Fibroblast of lung (primary cell): ENCODE measurements around the gene INS. TPM values are rescaled to one million over a fixed set of nuclear protein-coding genes. Genes with fewer than 3 reads are reported as not detected.

Source experiments
- DNase-seq, 2 donors: peaks; one replicate each; pipeline versions ENCODE4 v3.0.0 to v3.0.0-alpha.2; 2010; ENCODE audit warnings: low read depth in 2 of 2
- H2AFZ ChIP-seq: 2 replicates; pipeline ENCODE4 v1.5.1; 2012; ENCODE audit warnings: low read length, control low read depth, inconsistent platforms
- H3K27ac ChIP-seq: 2 replicates; pipeline ENCODE4 v1.5.1; 2011; ENCODE audit warnings: low read length, control low read depth; ENCODE audit not compliant: insufficient read depth
- H3K27me3 ChIP-seq: 2 replicates; pipeline ENCODE4 v1.5.1; 2011; ENCODE audit warnings: mild to moderate bottlenecking, low read length; ENCODE audit not compliant: control insufficient read depth, insufficient read depth
- H3K36me3 ChIP-seq: 2 replicates; pipeline ENCODE4 v1.5.1; 2011; ENCODE audit warnings: low read length; ENCODE audit not compliant: control insufficient read depth, insufficient read depth
- H3K4me1 ChIP-seq: 2 replicates; pipeline ENCODE4 v1.5.1; 2011; ENCODE audit warnings: low read length; ENCODE audit not compliant: control insufficient read depth, insufficient read depth; ENCODE audit errors: extremely low read depth
- H3K4me2 ChIP-seq: 2 replicates; pipeline ENCODE4 v1.5.1; 2011; ENCODE audit warnings: low read length, control low read depth; ENCODE audit not compliant: insufficient read depth; ENCODE audit errors: extremely low read depth
- H3K4me3 ChIP-seq, 4 experiments: fragments of 200-600 bp in 1 of 4; sonication (generic) in 1 of 4; replicated peaks in 1 of 4; 2 replicates each; pipeline ENCODE4 v1.5.1; 2011 to 2016; ENCODE audit warnings: low read length in 4 of 4, low read depth in 3 of 4, mild to moderate bottlenecking in 3 of 4, control low read depth in 2 of 4, inconsistent platforms in 1 of 4, mixed read lengths in 1 of 4; ENCODE audit not compliant: insufficient read depth in 1 of 4; ENCODE audit errors: control extremely low read depth in 1 of 4
- H3K79me2 ChIP-seq: 2 replicates; pipeline ENCODE4 v1.5.1; 2012; ENCODE audit warnings: mild to moderate bottlenecking, low read length, inconsistent platforms; ENCODE audit not compliant: control insufficient read depth, insufficient read depth
- H3K9ac ChIP-seq: 2 replicates; pipeline ENCODE4 v1.5.1; 2011; ENCODE audit warnings: mild to moderate bottlenecking, low read length, control low read depth; ENCODE audit not compliant: insufficient read depth
- H3K9me3 ChIP-seq: 2 replicates; pipeline ENCODE4 v1.5.1; 2012; ENCODE audit warnings: low read depth, low read length; ENCODE audit not compliant: control insufficient read depth, insufficient read depth
- H4K20me1 ChIP-seq: 2 replicates; pipeline ENCODE4 v1.5.1; 2011; ENCODE audit warnings: low read length; ENCODE audit not compliant: control insufficient read depth, insufficient read depth; ENCODE audit errors: extremely low read depth
- CTCF ChIP-seq, 2 donors: IDR thresholded peaks in 1 of 2; conservative IDR thresholded peaks in 1 of 2; 1 replicate in 1 of 2; 2 replicates in 1 of 2; pipeline ENCODE4 v1.5.1; 2011 to 2012; ENCODE audit warnings: low read length in 2 of 2, control low read depth in 1 of 2, inconsistent platforms in 1 of 2, low read depth in 1 of 2, mild to moderate bottlenecking in 1 of 2
- EZH2 ChIP-seq: IDR thresholded peaks from 2 replicates; pipeline ENCODE4 v1.5.1; 2012; ENCODE audit warnings: low read length, control low read depth, mild to moderate bottlenecking; ENCODE audit errors: missing control alignments
- polyA plus RNA-seq, 2 donors: library from polyadenylated mRNA; depleted of rRNA in 1 of 2; stranded (reverse) in 1 of 2; unstranded in 1 of 2; fragments of >200 nt; gene quantifications; 2 replicates each; pipeline ENCODE4 v1.2.1, GENCODE V29; 2011 to 2012; ENCODE audit warnings: missing spikeins in 1 of 2
- total RNA-seq: library from RNA; depleted of rRNA; stranded (reverse); fragments of >200 nt; gene quantifications from 2 replicates; pipeline ENCODE4 v1.2.1, GENCODE V29; 2014

The INS gene
- total and polyA plus RNA-seq, 2 donors (not counting 1 experiment from before 2014, with no cell fraction given): not detected

DNA sequence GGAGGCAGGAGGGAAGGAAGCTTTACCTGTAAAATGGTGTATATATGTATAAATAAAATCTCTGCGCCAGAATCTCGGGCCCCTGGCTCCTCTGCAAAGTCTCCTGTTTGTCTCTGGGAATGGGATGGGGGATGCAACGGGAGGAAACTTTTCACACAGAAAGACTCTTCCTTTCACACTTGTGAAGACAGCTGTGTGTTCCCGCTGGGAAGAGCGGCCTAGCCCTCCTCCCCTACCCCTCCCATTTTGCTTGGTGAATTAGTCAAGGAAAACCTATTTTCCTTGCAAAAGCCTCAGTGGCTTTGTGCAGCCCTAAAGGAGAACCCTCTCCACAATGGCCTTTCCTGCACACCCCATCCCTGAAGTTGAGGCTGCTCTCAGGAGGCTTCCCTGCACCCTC lies 12.4 kb downstream of the INS start:
- Histone ChIP-seq H3K4me1 (no peaks in the 10 kb centered on the region), H3K79me2 (no peaks in the 10 kb centered on the region), H3K4me2 (no peak overlapping the region), H3K27me3 (peaks cover 23% of the 10 kb centered on the region), H2AFZ (no peak overlapping the region), H3K4me3 (no peak overlapping the region), H3K36me3 (no peaks in the 10 kb centered on the region), H4K20me1 (no peaks in the 10 kb centered on the region), H3K27ac (no peak overlapping the region), H3K9ac (no peak overlapping the region), H3K9me3 (no peaks in the 10 kb centered on the region)
- TF ChIP-seq EZH2 (no peak), CTCF (conservative IDR thresholded peaks at IDR 0.05 in 1 of 2, IDR thresholded peaks at IDR 0.05 in 1 of 2; ENCODE audit: low read depth in 1 of 2, low read length in 2 of 2) (no peak)
- DNase-seq: no peak

GRCh38 chr11:2147391-2147790 lies 13.6 kb downstream of the INS start:
- H4K20me1 ChIP-seq: no peaks in the 10 kb centered on the region
- no peak overlapping the region for H3K27ac ChIP-seq
- H3K27me3 ChIP-seq: peaks cover 30% of the 10 kb centered on the region
- no peak overlapping the region for H3K4me2 ChIP-seq
- no peak overlapping the region for H3K9ac ChIP-seq
- DNase-seq: no peak
- H3K36me3 ChIP-seq: no peaks in the 10 kb centered on the region
- no peak for TF ChIP-seq CTCF (conservative IDR thresholded peaks at IDR 0.05 in 1 of 2, IDR thresholded peaks at IDR 0.05 in 1 of 2; ENCODE audit: low read depth in 1 of 2, low read length in 2 of 2)
- no peak for TF ChIP-seq EZH2
- H3K9me3 ChIP-seq: no peaks in the 10 kb centered on the region
- H3K4me1 ChIP-seq: no peaks in the 10 kb centered on the region
- no peaks in the 10 kb centered on the region for H3K79me2 ChIP-seq
- no peak overlapping the region for H3K4me3 ChIP-seq
- no peak overlapping the region for H2AFZ ChIP-seq

GRCh38 chr11:2146051-2146450 lies 15.0 kb downstream of the INS start:
- no peak overlapping the region for H3K27ac ChIP-seq
- no peaks in the 10 kb centered on the region for H3K4me1 ChIP-seq
- H3K79me2 ChIP-seq: no peaks in the 10 kb centered on the region
- no peaks in the 10 kb centered on the region for H3K36me3 ChIP-seq
- peaks cover 38% of the 10 kb centered on the region for H3K27me3 ChIP-seq
- H3K4me2 ChIP-seq: no peak overlapping the region
- TF ChIP-seq CTCF (conservative IDR thresholded peaks at IDR 0.05 in 1 of 2, IDR thresholded peaks at IDR 0.05 in 1 of 2; ENCODE audit: low read depth in 1 of 2, low read length in 2 of 2) (no peak), EZH2 (no peak)
- peaks cover 1% of the 10 kb centered on the region for H4K20me1 ChIP-seq
- H3K9me3 ChIP-seq: no peaks in the 10 kb centered on the region
- H3K4me3 ChIP-seq: no peak overlapping the region
- H2AFZ ChIP-seq: no peak overlapping the region
- no peak overlapping the region for H3K9ac ChIP-seq
- no peak for DNase-seq
